22Rv1 (cell line): Measurements from ENCODE around the gene FAM135A.

ENCODE experiments used
- CTCF ChIP-seq: fragments of 450-650 bp; IDR thresholded peaks from 2 replicates; pipeline ENCODE4 v1.5.1; 2017; ENCODE audit warnings: mild to moderate bottlenecking
- ZFX ChIP-seq: fragments of 450-650 bp; IDR thresholded peaks from 2 replicates; pipeline ENCODE4 v1.6.1; 2017; ENCODE audit warnings: antibody characterized with exemption, borderline replicate concordance

- TF ChIP-seq CTCF = no peak
- no peak for TF ChIP-seq ZFX
These were observed 150.2 kb downstream of the FAM135A start for GRCh38 chr6:70563530-70563929.
